Measurements from ENCODE around the gene CDK8. TPM values are rescaled to one million over a fixed set of nuclear protein-coding genes. Genes with fewer than 3 reads are reported as not detected.

Gene CDK8
- total and polyA plus RNA-seq, 10 of the 15 experiments (the other 5 are each of a cell fraction or from before 2014, with no cell fraction given) = 8.6 to 23.5 (median 12.5) TPM

DNA sequence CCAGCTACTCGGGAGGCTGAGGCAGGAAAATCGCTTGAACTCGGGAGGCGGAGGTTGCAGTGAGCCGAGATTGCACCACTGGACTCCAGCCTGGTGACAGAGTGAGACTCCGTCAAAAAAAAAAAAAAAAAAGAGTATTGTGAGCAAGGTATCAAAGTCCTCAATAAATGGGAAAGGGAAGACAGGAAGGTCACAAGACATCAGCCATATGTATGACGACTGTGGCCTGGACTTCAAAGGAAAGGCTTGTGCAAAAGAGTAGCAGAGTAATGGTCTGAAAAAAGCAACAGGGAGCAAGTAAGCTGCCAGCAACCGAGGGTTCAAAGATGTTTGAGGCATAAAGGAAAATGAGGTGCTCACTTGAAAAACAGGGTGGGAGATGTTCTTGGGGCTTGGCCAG, 187.5 kb downstream of the CDK8 start:
- Histone ChIP-seq H3K4me3 (no peak overlapping the region), H3K4me2 (ENCODE audit: control insufficient read depth, insufficient read depth) (no peak overlapping the region), H3K79me2 (ENCODE audit: control insufficient read depth, insufficient read depth, low read length) (no peaks in the 10 kb centered on the region), H3K4me1 (ENCODE audit: control insufficient read depth, insufficient read depth, low read length) (no peaks in the 10 kb centered on the region), H3K27me3 (replicated peaks in 1 of 2; ENCODE audit: control insufficient read depth in 2 of 2, insufficient read depth in 2 of 2, low read length in 1 of 2) (no peaks in the 10 kb centered on the region), H3K36me3 (ENCODE audit: control insufficient read depth in 2 of 2, insufficient read depth in 2 of 2, low read length in 1 of 2) (no peaks in the 10 kb centered on the region), H3K9me3 (replicated peaks; ENCODE audit: control insufficient read depth, insufficient read depth, low read length) (peaks cover 2% of the 10 kb centered on the region; the same call in 2 of the 3 replicates), H2AFZ (ENCODE audit: control insufficient read depth, low read depth, low read length) (no peak overlapping the region), H4K20me1 (ENCODE audit: control insufficient read depth, insufficient read depth) (no peaks in the 10 kb centered on the region), H3K9ac (ENCODE audit: control insufficient read depth, insufficient read depth, low read length) (no peak overlapping the region), H3K27ac (ENCODE audit: control insufficient read depth, insufficient read depth) (no peak overlapping the region)
- ChIA-PET POLR2A (no interaction called here), SMC1A (ENCODE audit: uncharacterized antibody, unreplicated experiment) (no interaction called here), CTCF (no interaction called here), RAD21 (ENCODE audit: unreplicated experiment) (no interaction called here)
- TF ChIP-seq ZBED1 (IDR thresholded peaks at IDR 0.05; ENCODE audit: borderline replicate concordance) (no peak), TBL1XR1 (IDR thresholded peaks at IDR 0.05; ENCODE audit: low read depth, low read length) (no peak), BMI1 (IDR thresholded peaks at IDR 0.05; ENCODE audit: borderline replicate concordance) (no peak), RFX5 (IDR thresholded peaks at IDR 0.05; ENCODE audit: low read depth, low read length) (no peak), HDGF (IDR thresholded peaks at IDR 0.05) (no peak)
- TF ChIP-seq, protein P1, sequence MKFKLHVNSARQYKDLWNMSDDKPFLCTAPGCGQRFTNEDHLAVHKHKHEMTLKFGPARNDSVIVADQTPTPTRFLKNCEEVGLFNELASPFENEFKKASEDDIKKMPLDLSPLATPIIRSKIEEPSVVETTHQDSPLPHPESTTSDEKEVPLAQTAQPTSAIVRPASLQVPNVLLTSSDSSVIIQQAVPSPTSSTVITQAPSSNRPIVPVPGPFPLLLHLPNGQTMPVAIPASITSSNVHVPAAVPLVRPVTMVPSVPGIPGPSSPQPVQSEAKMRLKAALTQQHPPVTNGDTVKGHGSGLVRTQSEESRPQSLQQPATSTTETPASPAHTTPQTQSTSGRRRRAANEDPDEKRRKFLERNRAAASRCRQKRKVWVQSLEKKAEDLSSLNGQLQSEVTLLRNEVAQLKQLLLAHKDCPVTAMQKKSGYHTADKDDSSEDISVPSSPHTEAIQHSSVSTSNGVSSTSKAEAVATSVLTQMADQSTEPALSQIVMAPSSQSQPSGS (IDR thresholded peaks at IDR 0.05; ENCODE audit: low read length) = no peak
- ATAC-seq (no peak), DNase-seq (ENCODE audit: low read depth, low spot score) (no peak), FAIRE-seq (no peak)
- no TSS peak for BruUV-seq (replicated peaks)
- WGBS (ENCODE audit: insufficient coverage, insufficient replicate concordance, low lambda C conversion rate, missing lambda C conversion rate) = 41% methylated on average over 7 of the region's 8 CpGs
- intact Hi-C loops (cut with micrococcal nuclease; ENCODE audit: unreplicated experiment) (no loop called here), in situ Hi-C loops (cut with MboI) (no loop called here)

DNA sequence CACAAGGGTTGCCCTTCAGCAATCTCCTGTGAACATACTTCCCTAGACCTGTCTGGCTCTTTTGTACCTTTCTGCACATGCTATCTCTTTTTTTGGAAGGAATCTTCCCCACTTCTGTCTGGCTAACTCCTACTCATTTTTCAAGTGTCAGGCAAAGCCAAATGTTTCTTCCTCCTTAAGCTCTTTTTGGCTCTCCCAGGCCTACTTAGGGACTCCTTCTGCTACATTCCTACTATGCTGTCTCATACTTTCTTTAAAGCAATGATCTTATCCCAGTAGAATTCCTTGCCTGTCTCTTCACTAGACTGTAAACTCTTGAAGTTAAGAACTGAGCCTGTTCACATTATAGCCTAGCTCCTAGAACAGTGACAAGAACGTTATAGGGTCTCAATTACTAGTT, 188.6 kb downstream of the CDK8 start:
- H3K9ac ChIP-seq (ENCODE audit: control insufficient read depth, insufficient read depth, low read length) = no peak overlapping the region
- in situ Hi-C loops (cut with MboI) = no loop called here
- SMC1A ChIA-PET (ENCODE audit: uncharacterized antibody, unreplicated experiment) = no interaction called here

More for the DNA sequence above, 188.6 kb downstream of the CDK8 start:
- FAIRE-seq (no peak), ATAC-seq (no peak), DNase-seq (ENCODE audit: low read depth, low spot score) (no peak)
- intact Hi-C loops (cut with micrococcal nuclease; ENCODE audit: unreplicated experiment) = no loop called here
- 0% methylated on average over 1 of the region's 1 CpG for WGBS (ENCODE audit: insufficient coverage, insufficient replicate concordance, low lambda C conversion rate, missing lambda C conversion rate)
- no peaks in the 10 kb centered on the region for H3K4me1 ChIP-seq (ENCODE audit: control insufficient read depth, insufficient read depth, low read length)
- H3K79me2 ChIP-seq (ENCODE audit: control insufficient read depth, insufficient read depth, low read length) = no peaks in the 10 kb centered on the region
- no peaks in the 10 kb centered on the region for H3K36me3 ChIP-seq (ENCODE audit: control insufficient read depth in 2 of 2, insufficient read depth in 2 of 2, low read length in 1 of 2)
- POLR2A ChIA-PET = no interaction called here
- no peak for TF ChIP-seq CBX3 (IDR thresholded peaks at IDR 0.05; ENCODE audit: borderline replicate concordance, low read depth)
- H3K27me3 ChIP-seq (replicated peaks in 1 of 2; ENCODE audit: control insufficient read depth in 2 of 2, insufficient read depth in 2 of 2, low read length in 1 of 2) = no peaks in the 10 kb centered on the region
- H4K20me1 ChIP-seq (ENCODE audit: control insufficient read depth, insufficient read depth) = no peaks in the 10 kb centered on the region
- RAD21 ChIA-PET (ENCODE audit: unreplicated experiment) = no interaction called here
- H2AFZ ChIP-seq (ENCODE audit: control insufficient read depth, low read depth, low read length) = no peak overlapping the region
- no peak overlapping the region for H3K4me2 ChIP-seq (ENCODE audit: control insufficient read depth, insufficient read depth)
- no peak overlapping the region for H3K4me3 ChIP-seq
- BruUV-seq (replicated peaks) = no TSS peak
- H3K9me3 ChIP-seq (replicated peaks; ENCODE audit: control insufficient read depth, insufficient read depth, low read length) = no peaks in the 10 kb centered on the region
- H3K27ac ChIP-seq (ENCODE audit: control insufficient read depth, insufficient read depth) = no peak overlapping the region
- CTCF ChIA-PET = no interaction called here

All from GM12878 (cell line).